OCI-LY7 (cell line): ENCODE results near the gene ADIPOQ. TPM values are rescaled to one million over a fixed set of nuclear protein-coding genes. Genes with fewer than 3 reads are reported as not detected.
"Not testable (repeated sequence)": the region's sequence is repeated elsewhere in the genome, so short reads cannot be mapped to it uniquely, and the experiment has no call there.

Source experiments
- BruUV-seq: library from RNA; stranded (reverse); fragments of 400-500 nt; replicated peaks from 2 replicates; lab custom pipeline; 2021; lab: Mats Ljungman, UMichigan
- CTCF ChIA-PET: fragments of 300-600 bp; sonication (Branson Sonifier 250); formaldehyde crosslinking; loops from one replicate; lab custom pipeline; 2022; ENCODE audit warnings: antibody characterized with exemption; ENCODE audit not compliant: unreplicated experiment; lab: Charles Lee
- POLR2A ChIA-PET: fragments of 300-600 bp; sonication (Branson Sonifier 250); formaldehyde crosslinking; loops from one replicate; lab custom pipeline; 2022; ENCODE audit warnings: antibody characterized with exemption; lab: Charles Lee
- DNase-seq: peaks from one replicate; pipeline ENCODE4 v3.0.0-alpha.2; 2015; ENCODE audit warnings: low spot score
- H2AFZ ChIP-seq: fragments of 200-600 bp; sonication (generic), shearing (Covaris generic); 2 replicates; pipeline ENCODE4 v1.6.1; 2014; ENCODE audit warnings: mild to moderate bottlenecking, antibody characterized with exemption, low read length, moderate library complexity
- H3K27ac ChIP-seq: fragments of 200-600 bp; sonication (generic); 2 replicates; pipeline ENCODE4 v1.5.1; 2014; ENCODE audit warnings: mixed run types, low read depth, mild to moderate bottlenecking, moderate library complexity, low read length, inconsistent platforms; ENCODE audit not compliant: poor library complexity, severe bottlenecking
- H3K36me3 ChIP-seq: fragments of 200-600 bp; sonication (generic); 2 replicates; pipeline ENCODE4 v1.6.1; 2014; ENCODE audit warnings: mild to moderate bottlenecking, antibody characterized with exemption, low read length, moderate library complexity, mixed read lengths; ENCODE audit not compliant: insufficient read depth
- H3K4me1 ChIP-seq: fragments of 200-600 bp; sonication (generic); 2 replicates; pipeline ENCODE4 v1.5.1; 2014; ENCODE audit warnings: mild to moderate bottlenecking, low read length; ENCODE audit not compliant: insufficient read depth, poor library complexity, severe bottlenecking
- H3K4me2 ChIP-seq: fragments of 200-600 bp; sonication (generic); 2 replicates; pipeline ENCODE4 v1.6.1; 2014; ENCODE audit warnings: mild to moderate bottlenecking, low read length
- H3K4me3 ChIP-seq: fragments of 200-600 bp; sonication (generic); 2 replicates; pipeline ENCODE4 v1.5.1; 2014; ENCODE audit warnings: mild to moderate bottlenecking, low read depth, low read length; ENCODE audit not compliant: poor library complexity, severe bottlenecking
- H3K79me2 ChIP-seq: fragments of 200-600 bp; sonication (generic); 2 replicates; pipeline ENCODE4 v1.6.1; 2016; ENCODE audit warnings: low read depth, mild to moderate bottlenecking, low read length, moderate library complexity, mixed read lengths; ENCODE audit not compliant: insufficient read depth
- H3K9me2 ChIP-seq: fragments of 200-600 bp; sonication (generic); 2 replicates; pipeline ENCODE4 v1.6.1; 2016; ENCODE audit warnings: mild to moderate bottlenecking, low read length, mixed read lengths; ENCODE audit not compliant: insufficient read depth
- H3K9me3 ChIP-seq: fragments of 200-600 bp; sonication (generic); 2 replicates; pipeline ENCODE4 v1.6.1; 2014; ENCODE audit warnings: mild to moderate bottlenecking, mixed run types, low read length, mixed read lengths
- H4K20me1 ChIP-seq: fragments of 200-600 bp; sonication (generic); 2 replicates; pipeline ENCODE4 v1.6.1; 2014; ENCODE audit warnings: mild to moderate bottlenecking, antibody characterized with exemption, low read length, moderate library complexity, mixed read lengths; ENCODE audit not compliant: insufficient read depth
- EZH2phosphoT487 ChIP-seq: fragments of 200-600 bp; sonication (generic); IDR thresholded peaks from 2 replicates; pipeline ENCODE4 v1.6.1; 2018; ENCODE audit warnings: low read depth, borderline replicate concordance, mild to moderate bottlenecking, mixed run types, antibody characterized with exemption, low read length, moderate library complexity, mixed read lengths
- intact Hi-C: fragments of 100-400 bp; cut with micrococcal nuclease; formaldehyde crosslinking; loops from one replicate; pipeline ENCODE4 v1.10.0; 2022; ENCODE audit not compliant: unreplicated experiment
- total RNA-seq, 2 experiments: library from RNA; depleted of rRNA in 1 of 2; stranded (reverse); fragments of >200 nt in 1 of 2; shearing (Covaris generic) in 1 of 2; gene quantifications; 2 replicates each; pipeline ENCODE4 v1.2.3, GENCODE V29; 2014 to 2022
- TF ChIP-seq, protein P1 (sequence below): fragments of 200-600 bp; sonication (generic); conservative IDR thresholded peaks from 2 replicates; pipeline ENCODE4 v1.5.1; 2014; ENCODE audit warnings: mild to moderate bottlenecking, antibody characterized with exemption, low read length, moderate library complexity, mixed read lengths

ADIPOQ gene
- total RNA-seq, 2 experiments from 2014 or later, result not detected

DNA sequence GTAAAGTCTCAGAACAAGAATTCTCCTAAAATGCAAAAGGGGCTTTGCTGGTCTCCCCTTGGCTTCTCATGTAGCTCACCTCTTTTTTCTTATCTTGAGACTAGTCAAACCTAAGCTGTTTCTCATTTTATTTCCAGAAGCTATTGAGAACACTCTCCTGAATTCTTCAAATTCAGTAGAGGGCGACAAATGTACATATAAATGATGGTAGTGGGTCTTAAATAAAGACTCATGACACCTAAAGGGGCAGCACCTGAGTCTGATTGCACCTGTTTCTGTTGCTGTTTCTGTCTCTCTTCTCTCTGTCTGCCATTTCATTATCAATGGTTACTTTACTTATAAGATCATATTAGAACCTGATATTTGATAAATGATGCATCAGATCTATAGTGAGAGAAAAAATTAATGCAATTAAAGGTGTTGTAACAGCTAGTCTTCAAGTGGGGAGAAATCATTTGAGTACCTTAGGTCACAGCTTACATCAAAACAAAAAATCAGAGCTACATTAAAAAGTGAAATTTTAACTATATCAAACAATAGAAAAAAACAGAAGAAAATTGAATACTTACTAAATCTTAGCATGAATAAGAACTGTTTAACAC, 7.0 kb downstream of the ADIPOQ start:
- H3K36me3 ChIP-seq, result no peaks in the 10 kb centered on the region
- H3K4me2 ChIP-seq, result peak overlapping the region; percentile 16; the same call in 1 of the 2 replicates
- H3K27ac ChIP-seq, result no peak overlapping the region
- POLR2A ChIA-PET, result interaction anchor here (0.7 to 1.8 kb wide), 13 partner anchors 11 to 733 kb away, joined by 3 to 9 read pairs (median 3); no protein-coding TSS in a partner anchor
- H2AFZ ChIP-seq, result no peak overlapping the region
- no peaks in the 10 kb centered on the region for H3K79me2 ChIP-seq
- TF ChIP-seq, protein P1, sequence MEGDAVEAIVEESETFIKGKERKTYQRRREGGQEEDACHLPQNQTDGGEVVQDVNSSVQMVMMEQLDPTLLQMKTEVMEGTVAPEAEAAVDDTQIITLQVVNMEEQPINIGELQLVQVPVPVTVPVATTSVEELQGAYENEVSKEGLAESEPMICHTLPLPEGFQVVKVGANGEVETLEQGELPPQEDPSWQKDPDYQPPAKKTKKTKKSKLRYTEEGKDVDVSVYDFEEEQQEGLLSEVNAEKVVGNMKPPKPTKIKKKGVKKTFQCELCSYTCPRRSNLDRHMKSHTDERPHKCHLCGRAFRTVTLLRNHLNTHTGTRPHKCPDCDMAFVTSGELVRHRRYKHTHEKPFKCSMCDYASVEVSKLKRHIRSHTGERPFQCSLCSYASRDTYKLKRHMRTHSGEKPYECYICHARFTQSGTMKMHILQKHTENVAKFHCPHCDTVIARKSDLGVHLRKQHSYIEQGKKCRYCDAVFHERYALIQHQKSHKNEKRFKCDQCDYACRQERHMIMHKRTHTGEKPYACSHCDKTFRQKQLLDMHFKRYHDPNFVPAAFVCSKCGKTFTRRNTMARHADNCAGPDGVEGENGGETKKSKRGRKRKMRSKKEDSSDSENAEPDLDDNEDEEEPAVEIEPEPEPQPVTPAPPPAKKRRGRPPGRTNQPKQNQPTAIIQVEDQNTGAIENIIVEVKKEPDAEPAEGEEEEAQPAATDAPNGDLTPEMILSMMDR, result peak; percentile 91
- no peak for TF ChIP-seq EZH2phosphoT487
- no peaks in the 10 kb centered on the region for H3K9me3 ChIP-seq
- no peaks in the 10 kb centered on the region for H3K9me2 ChIP-seq
- CTCF ChIA-PET, result interaction anchor here (0.6 to 2.0 kb wide), 5 partner anchors 150 to 316 kb away, joined by 3 to 10 read pairs (median 4); partner anchors contain the start of gene RPL39L
- DNase-seq, result peak; percentile 85
- H3K4me1 ChIP-seq, result peaks cover 16% of the 10 kb centered on the region
- H3K4me3 ChIP-seq, result no peak overlapping the region
- H4K20me1 ChIP-seq, result no peaks in the 10 kb centered on the region
- no TSS peak for BruUV-seq
- intact Hi-C loops, result loop anchor here (1.0 to 5.0 kb wide), 7 partner anchors 82 to 316 kb away; no protein-coding TSS in a partner anchor

DNA sequence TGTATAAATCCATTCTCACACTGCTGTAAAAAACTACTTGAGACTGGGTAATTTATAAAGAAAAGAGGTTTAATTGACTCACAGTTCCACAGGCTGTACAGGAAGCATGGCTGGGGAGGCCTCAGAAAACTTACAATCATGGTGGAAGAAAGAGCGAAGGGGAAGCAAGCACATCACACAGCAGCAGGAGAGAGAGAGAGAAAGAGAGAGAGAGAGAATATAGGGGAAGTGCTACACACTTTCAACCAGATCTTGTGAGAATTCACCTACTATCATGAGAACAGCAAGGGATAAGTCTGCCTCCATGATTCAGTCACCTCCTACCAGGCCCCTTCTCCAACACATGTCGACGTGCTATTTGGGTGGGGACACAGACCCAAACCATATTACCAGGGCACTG, 9.3 kb downstream of the ADIPOQ start:
- H3K4me3 ChIP-seq, H3K79me2 ChIP-seq, H3K4me2 ChIP-seq, CTCF ChIA-PET, intact Hi-C loops, H4K20me1 ChIP-seq, BruUV-seq, H3K9me3 ChIP-seq, H3K27ac ChIP-seq, H2AFZ ChIP-seq, H3K9me2 ChIP-seq, H3K36me3 ChIP-seq: not testable (repeated sequence)
- POLR2A ChIA-PET, result interaction anchor here (0.6 kb wide), 1 partner anchor 288 kb away, joined by 3 read pairs; the partner anchor contains the start of gene RPL39L
- H3K4me1 ChIP-seq, result peaks cover 16% of the 10 kb centered on the region
- DNase-seq, result peak; percentile 9

DNA sequence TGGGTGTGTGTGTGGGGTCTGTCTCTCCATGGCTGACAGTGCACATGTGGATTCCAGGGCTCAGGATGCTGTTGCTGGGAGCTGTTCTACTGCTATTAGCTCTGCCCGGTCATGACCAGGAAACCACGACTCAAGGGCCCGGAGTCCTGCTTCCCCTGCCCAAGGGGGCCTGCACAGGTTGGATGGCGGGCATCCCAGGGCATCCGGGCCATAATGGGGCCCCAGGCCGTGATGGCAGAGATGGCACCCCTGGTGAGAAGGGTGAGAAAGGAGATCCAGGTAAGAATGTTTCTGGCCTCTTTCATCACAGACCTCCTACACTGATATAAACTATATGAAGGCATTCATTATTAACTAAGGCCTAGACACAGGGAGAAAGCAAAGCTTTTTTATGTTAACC, 10.5 kb downstream of the ADIPOQ start:
- no peaks in the 10 kb centered on the region for H3K79me2 ChIP-seq
- H4K20me1 ChIP-seq, result no peaks in the 10 kb centered on the region
- H3K9me2 ChIP-seq, result no peaks in the 10 kb centered on the region
- H3K4me3 ChIP-seq, result no peak overlapping the region
- no peak for DNase-seq
- TF ChIP-seq, protein P1, result no peak
- no peak for TF ChIP-seq EZH2phosphoT487
- peaks cover 16% of the 10 kb centered on the region for H3K4me1 ChIP-seq
- H3K27ac ChIP-seq, result no peak overlapping the region
- no peaks in the 10 kb centered on the region for H3K36me3 ChIP-seq
- H3K4me2 ChIP-seq, result no peak overlapping the region
- no TSS peak for BruUV-seq
- no peak overlapping the region for H2AFZ ChIP-seq
- intact Hi-C loops, result no loop called here
- no peaks in the 10 kb centered on the region for H3K9me3 ChIP-seq
- ChIA-PET CTCF (no interaction called here), POLR2A (no interaction called here)
